GM12874 (cell line): Measurements from ENCODE around the gene ZNF493.

ENCODE experiments used
- CTCF ChIP-seq: IDR thresholded peaks from 2 replicates; pipeline ENCODE4 v1.5.1; 2011; ENCODE audit warnings: low read depth, mild to moderate bottlenecking, control low read depth, low read length, moderate library complexity; ENCODE audit not compliant: insufficient read depth

ZNF493 gene

GRCh38 chr19:21463449-21464105 is 66.6 kb downstream of the ZNF493 start:
- TF ChIP-seq CTCF: no peak

- no peak for TF ChIP-seq CTCF
Observed at GRCh38 chr19:21466627-21467026, 69.7 kb downstream of the ZNF493 start.

- no peak for TF ChIP-seq CTCF
Observed at GRCh38 chr19:21468791-21469190, 71.9 kb downstream of the ZNF493 start.

- no peak for TF ChIP-seq CTCF
Observed at GRCh38 chr19:21472507-21472906, 75.6 kb downstream of the ZNF493 start.

GRCh38 chr19:21474671-21475181 is 77.8 kb downstream of the ZNF493 start:
- TF ChIP-seq CTCF: no peak
